Measurements from ENCODE around the gene WNT5A. TPM values are rescaled to one million over a fixed set of nuclear protein-coding genes. Genes with fewer than 3 reads are reported as not detected.
A peak's percentile ranks its signal among the peaks of the same experiment; 100 is the strongest.
"Not testable (repeated sequence)": the region's sequence is repeated elsewhere in the genome, so short reads cannot be mapped to it uniquely, and the experiment has no call there.

Gene WNT5A
- total RNA-seq, 1 experiment from 2014 or later, result 1.1 TPM

GRCh38 chr3:55505102-55505501, 18.0 kb upstream of the WNT5A start:
- H3K14ac ChIP-seq (ENCODE audit: insufficient read depth, low read length); H3K9me3 Mint-ChIP-seq; H3K23me2 ChIP-seq (ENCODE audit: insufficient read length, low read depth, low read length, poor library complexity, severe bottlenecking); H3K4ac ChIP-seq (ENCODE audit: low read depth, low read length); H3K79me1 ChIP-seq (ENCODE audit: insufficient read depth, low read depth, low read length, poor library complexity, severe bottlenecking); H2AFZ ChIP-seq (ENCODE audit: low read length); H3K9me3 ChIP-seq (ENCODE audit: control insufficient read depth, low read depth, low read length); H3K36me3 Mint-ChIP-seq (ENCODE audit: insufficient read depth in 1 of 3, low read depth in 3 of 3); H3K4me1 Mint-ChIP-seq; H3T11ph ChIP-seq (ENCODE audit: low read length); H2BK120ac ChIP-seq (ENCODE audit: low read depth, low read length, poor library complexity, severe bottlenecking); H2BK5ac ChIP-seq (ENCODE audit: insufficient read length, low read length); H3K27me3 ChIP-seq (ENCODE audit: insufficient read depth, low read length); H3K27ac ChIP-seq (ENCODE audit: insufficient read length, low read depth, low read length); H4K5ac ChIP-seq (ENCODE audit: insufficient read length, low read depth, low read length); H3K4me1 ChIP-seq (ENCODE audit: insufficient read depth, low read length); H3K79me2 ChIP-seq (ENCODE audit: insufficient read depth, low read length); H3K9ac ChIP-seq (ENCODE audit: extremely low read depth, insufficient read length, low read length); H2BK20ac ChIP-seq (ENCODE audit: low read depth, low read length, poor library complexity, severe bottlenecking); H3K56ac ChIP-seq (ENCODE audit: insufficient read length, low read depth, low read length); H3K18ac ChIP-seq (ENCODE audit: insufficient read length, low read depth, low read length); H3K4me2 ChIP-seq (ENCODE audit: insufficient read depth, insufficient read length, low read length); H4K8ac ChIP-seq (replicated peaks; ENCODE audit: insufficient read length, low read depth, low read length); H3K27me3 Mint-ChIP-seq (ENCODE audit: low read depth); H3K4me3 Mint-ChIP-seq; H2BK12ac ChIP-seq (ENCODE audit: insufficient read length, low read depth, low read length); H4K20me1 ChIP-seq (ENCODE audit: control insufficient read depth, insufficient read depth, insufficient read length); H4K91ac ChIP-seq (ENCODE audit: insufficient read length, low read depth, low read length); H3K23ac ChIP-seq (ENCODE audit: insufficient read length, low read depth, low read length); H2AK5ac ChIP-seq (ENCODE audit: insufficient read length, low read length); H2BK15ac ChIP-seq (ENCODE audit: low read depth, low read length): not testable (repeated sequence)
- TF ChIP-seq CTCF (conservative IDR thresholded peaks at IDR 0.05), result peak; percentile 73
- H3K27ac Mint-ChIP-seq, result peak overlapping the region in 1 of 3 experiments; percentile 21; a peak in 1 of 7 replicates
- peak; percentile 69 for DNase-seq
- no CpG with 5 or more reads among the region's 6 CpGs for WGBS (ENCODE audit: extremely low coverage, insufficient read length, low lambda C conversion rate)

Measured in H9 (cell line).